HepG2 (cell line): ENCODE measurements around the gene PRKCSH. TPM values are rescaled to one million over a fixed set of nuclear protein-coding genes. Genes with fewer than 3 reads are reported as not detected.

Source experiments
- CHCHD3 ChIP-seq: sonication (generic); formaldehyde crosslinking; IDR thresholded peaks from 2 replicates; pipeline ENCODE4 v1.8.0; 2022; ENCODE audit warnings: mild to moderate bottlenecking, missing genetic modification reagents, moderate library complexity
- DMAP1 ChIP-seq: IDR thresholded peaks from 2 replicates; pipeline ENCODE4 v1.6.1; 2016
- DNMT1 ChIP-seq: sonication (generic); formaldehyde crosslinking; IDR thresholded peaks from 2 replicates; pipeline ENCODE4 v1.5.1; 2020; ENCODE audit warnings: mild to moderate bottlenecking, missing genetic modification reagents
- HMGXB3 ChIP-seq: sonication (generic); formaldehyde crosslinking; IDR thresholded peaks from 2 replicates; pipeline ENCODE4 v1.4.0; 2020; ENCODE audit warnings: missing genetic modification reagents, borderline replicate concordance
- KDM5A ChIP-seq: fragments of 200-600 bp; sonication (generic); IDR thresholded peaks from 2 replicates; pipeline ENCODE4 v1.7.0; 2018; ENCODE audit warnings: antibody characterized with exemption, mild to moderate bottlenecking, low read length, borderline replicate concordance
- KLF6 ChIP-seq: IDR thresholded peaks from 2 replicates; pipeline ENCODE4 v1.8.0; 2016; ENCODE audit warnings: missing biosample characterization, missing genetic modification reagents
- RBM22 ChIP-seq: fragments of 200-400 bp; formaldehyde crosslinking; optimal IDR thresholded peaks from 2 replicates; pipeline ENCODE3; 2017; ENCODE audit warnings: mild to moderate bottlenecking, low read length, moderate library complexity
- RNF2 ChIP-seq: fragments of 450-650 bp; conservative IDR thresholded peaks from 2 replicates; pipeline ENCODE4 v1.6.1; 2016; ENCODE audit warnings: low read depth
- SPEN ChIP-seq: sonication (generic); formaldehyde crosslinking; IDR thresholded peaks from 2 replicates; pipeline ENCODE4 v1.5.1; 2020; ENCODE audit warnings: low read depth, mild to moderate bottlenecking, missing genetic modification reagents
- WIZ ChIP-seq: sonication (generic); formaldehyde crosslinking; IDR thresholded peaks from 2 replicates; pipeline ENCODE4 v1.5.1; 2020; ENCODE audit warnings: mild to moderate bottlenecking, missing genetic modification reagents
- ZBTB38 ChIP-seq: sonication (generic); formaldehyde crosslinking; IDR thresholded peaks from 2 replicates; pipeline ENCODE4 v1.5.1; 2020; ENCODE audit warnings: mild to moderate bottlenecking, missing genetic modification reagents
- ZBTB42 ChIP-seq: sonication (generic); formaldehyde crosslinking; IDR thresholded peaks from 2 replicates; pipeline ENCODE4 v1.5.0; 2020; ENCODE audit warnings: mild to moderate bottlenecking, missing genetic modification reagents
- ZNF143 ChIP-seq: sonication (generic); formaldehyde crosslinking; IDR thresholded peaks from 2 replicates; pipeline ENCODE4 v1.4.0; 2020; ENCODE audit warnings: missing genetic modification reagents
- ZNF160 ChIP-seq: sonication (generic); formaldehyde crosslinking; IDR thresholded peaks from 2 replicates; pipeline ENCODE4 v1.8.0; 2022; ENCODE audit warnings: mild to moderate bottlenecking, inconsistent platforms, missing genetic modification reagents
- ZNF337 ChIP-seq: sonication (generic); formaldehyde crosslinking; IDR thresholded peaks from 2 replicates; pipeline ENCODE4 v1.5.1; 2020; ENCODE audit warnings: missing genetic modification reagents, low read depth, mild to moderate bottlenecking, borderline replicate concordance
- ZNF510 ChIP-seq: sonication (generic); formaldehyde crosslinking; IDR thresholded peaks from 2 replicates; pipeline ENCODE4 v1.4.0; 2020; ENCODE audit warnings: low read depth, mild to moderate bottlenecking, missing genetic modification reagents
- ZNF7 ChIP-seq: IDR thresholded peaks from 2 replicates; pipeline ENCODE4 v1.6.1; 2016; ENCODE audit warnings: missing biosample characterization, missing genetic modification reagents
- ZSCAN21 ChIP-seq: sonication (generic); formaldehyde crosslinking; IDR thresholded peaks from 2 replicates; pipeline ENCODE4 v1.8.0; 2022; ENCODE audit warnings: mild to moderate bottlenecking, missing genetic modification reagents, moderate library complexity, borderline replicate concordance
- polyA plus RNA-seq, 8 experiments: library from polyadenylated mRNA; depleted of rRNA in 3 of 8; stranded (reverse) in 7 of 8; unstranded in 1 of 8; fragments of >200 nt; fragmentation: Illumina TruSeq in 4 of 8; extraction: Trizol in 4 of 8; gene quantifications; 2 replicates each; pipeline versions ENCODE4 v1.2.1 to v1.2.3, GENCODE V29; 2011 to 2016; ENCODE audit warnings: low read depth in 4 of 8, missing spikeins in 1 of 8, mixed read lengths in 1 of 8; ENCODE audit not compliant: insufficient read depth in 1 of 8
- total RNA-seq, 5 experiments: library from RNA; depleted of rRNA; stranded (reverse); fragments of >200 nt; fragmentation: Illumina TruSeq; extraction: Trizol; gene quantifications; 2 replicates each; pipeline ENCODE4 v1.2.3, GENCODE V29; 2016; ENCODE audit warnings: low read depth in 1 of 5
- TF ChIP-seq, protein P1 (sequence below): sonication (generic); formaldehyde crosslinking; IDR thresholded peaks from 2 replicates; pipeline ENCODE4 v1.9.0; 2021; ENCODE audit warnings: missing genetic modification reagents, borderline replicate concordance
- TF ChIP-seq, protein P2 (sequence below): sonication (generic); formaldehyde crosslinking; IDR thresholded peaks from 2 replicates; pipeline ENCODE4 v1.4.0; 2020; ENCODE audit warnings: low read depth, mild to moderate bottlenecking, missing genetic modification reagents
- TF ChIP-seq, protein P3 (sequence below): sonication (generic); formaldehyde crosslinking; IDR thresholded peaks from 2 replicates; pipeline ENCODE4 v1.4.0; 2020; ENCODE audit warnings: mild to moderate bottlenecking, missing genetic modification reagents

The PRKCSH gene
- total and polyA plus RNA-seq, 2 of the 13 experiments (the other 11 are each of a cell fraction or from before 2014, with no cell fraction given): 85.1 to 125 TPM

- TF ChIP-seq, protein P1, sequence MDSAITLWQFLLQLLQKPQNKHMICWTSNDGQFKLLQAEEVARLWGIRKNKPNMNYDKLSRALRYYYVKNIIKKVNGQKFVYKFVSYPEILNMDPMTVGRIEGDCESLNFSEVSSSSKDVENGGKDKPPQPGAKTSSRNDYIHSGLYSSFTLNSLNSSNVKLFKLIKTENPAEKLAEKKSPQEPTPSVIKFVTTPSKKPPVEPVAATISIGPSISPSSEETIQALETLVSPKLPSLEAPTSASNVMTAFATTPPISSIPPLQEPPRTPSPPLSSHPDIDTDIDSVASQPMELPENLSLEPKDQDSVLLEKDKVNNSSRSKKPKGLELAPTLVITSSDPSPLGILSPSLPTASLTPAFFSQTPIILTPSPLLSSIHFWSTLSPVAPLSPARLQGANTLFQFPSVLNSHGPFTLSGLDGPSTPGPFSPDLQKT (CRISPR knock-in tag): no peak
- TF ChIP-seq DNMT1 (0 out of 2 replicates have a peak, but pooled peaks have one; percentile 38), RBM22 (no peak), SPEN (CRISPR knock-in tag) (peak; percentile 47; the same call in 1 of the 2 replicates), ZBTB42 (CRISPR knock-in tag) (0 out of 2 replicates have a peak, but pooled peaks have one; percentile 44), ZBTB38 (peak; percentile 10; the same call in 1 of the 2 replicates), ZNF510 (CRISPR knock-in tag) (no peak), HMGXB3 (CRISPR knock-in tag) (no peak), WIZ (CRISPR knock-in tag) (0 out of 2 replicates have a peak, but pooled peaks have one; percentile 63), ZNF160 (CRISPR knock-in tag) (0 out of 2 replicates have a peak, but pooled peaks have one; percentile 5), KDM5A (peak; percentile 78; the same call in 1 of the 2 replicates), ZNF7 (CRISPR knock-in tag) (no peak), KLF6 (CRISPR knock-in tag) (0 out of 2 replicates have a peak, but pooled peaks have one; percentile 10), RNF2 (no peak), ZNF337 (CRISPR knock-in tag) (peak; percentile 68; the same call in 1 of the 2 replicates), ZSCAN21 (CRISPR knock-in tag) (no peak), ZNF143 (CRISPR knock-in tag) (0 out of 2 replicates have a peak, but pooled peaks have one; percentile 0), DMAP1 (CRISPR knock-in tag) (peak; percentile 46), CHCHD3 (CRISPR knock-in tag) (no peak)
- TF ChIP-seq, protein P2, sequence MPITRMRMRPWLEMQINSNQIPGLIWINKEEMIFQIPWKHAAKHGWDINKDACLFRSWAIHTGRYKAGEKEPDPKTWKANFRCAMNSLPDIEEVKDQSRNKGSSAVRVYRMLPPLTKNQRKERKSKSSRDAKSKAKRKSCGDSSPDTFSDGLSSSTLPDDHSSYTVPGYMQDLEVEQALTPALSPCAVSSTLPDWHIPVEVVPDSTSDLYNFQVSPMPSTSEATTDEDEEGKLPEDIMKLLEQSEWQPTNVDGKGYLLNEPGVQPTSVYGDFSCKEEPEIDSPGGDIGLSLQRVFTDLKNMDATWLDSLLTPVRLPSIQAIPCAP (CRISPR knock-in tag): no peak
- TF ChIP-seq, protein P3, sequence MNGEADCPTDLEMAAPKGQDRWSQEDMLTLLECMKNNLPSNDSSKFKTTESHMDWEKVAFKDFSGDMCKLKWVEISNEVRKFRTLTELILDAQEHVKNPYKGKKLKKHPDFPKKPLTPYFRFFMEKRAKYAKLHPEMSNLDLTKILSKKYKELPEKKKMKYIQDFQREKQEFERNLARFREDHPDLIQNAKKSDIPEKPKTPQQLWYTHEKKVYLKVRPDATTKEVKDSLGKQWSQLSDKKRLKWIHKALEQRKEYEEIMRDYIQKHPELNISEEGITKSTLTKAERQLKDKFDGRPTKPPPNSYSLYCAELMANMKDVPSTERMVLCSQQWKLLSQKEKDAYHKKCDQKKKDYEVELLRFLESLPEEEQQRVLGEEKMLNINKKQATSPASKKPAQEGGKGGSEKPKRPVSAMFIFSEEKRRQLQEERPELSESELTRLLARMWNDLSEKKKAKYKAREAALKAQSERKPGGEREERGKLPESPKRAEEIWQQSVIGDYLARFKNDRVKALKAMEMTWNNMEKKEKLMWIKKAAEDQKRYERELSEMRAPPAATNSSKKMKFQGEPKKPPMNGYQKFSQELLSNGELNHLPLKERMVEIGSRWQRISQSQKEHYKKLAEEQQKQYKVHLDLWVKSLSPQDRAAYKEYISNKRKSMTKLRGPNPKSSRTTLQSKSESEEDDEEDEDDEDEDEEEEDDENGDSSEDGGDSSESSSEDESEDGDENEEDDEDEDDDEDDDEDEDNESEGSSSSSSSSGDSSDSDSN (CRISPR knock-in tag): peak; percentile 17; the same call in 1 of the 2 replicates
Measured at GRCh38 chr19:11435833-11436313, 438 bp downstream of the PRKCSH start (continued).
